T-helper 1 cell treated with Interleukin-12 subunit alpha and Interleukin-12 subunit beta and Interleukin-4 antibody, amounts not matched to agents 30 ng/mL and 1 ng/mL, for 36 hours (primary cell): ENCODE data around the gene CREG1. TPM values are rescaled to one million over a fixed set of nuclear protein-coding genes. Genes with fewer than 3 reads are reported as not detected.

Source experiments
- intact Hi-C: fragments of 100-400 bp; cut with micrococcal nuclease; formaldehyde crosslinking; loops from one replicate; pipeline ENCODE4 v1.15.1; 2024
- total RNA-seq: library from RNA; stranded (reverse); gene quantifications from 2 replicates; pipeline ENCODE4 v1.2.3, GENCODE V29; 2022

The CREG1 gene
- total RNA-seq, 1 donor from 2014 or later = 13.7 TPM

DNA sequence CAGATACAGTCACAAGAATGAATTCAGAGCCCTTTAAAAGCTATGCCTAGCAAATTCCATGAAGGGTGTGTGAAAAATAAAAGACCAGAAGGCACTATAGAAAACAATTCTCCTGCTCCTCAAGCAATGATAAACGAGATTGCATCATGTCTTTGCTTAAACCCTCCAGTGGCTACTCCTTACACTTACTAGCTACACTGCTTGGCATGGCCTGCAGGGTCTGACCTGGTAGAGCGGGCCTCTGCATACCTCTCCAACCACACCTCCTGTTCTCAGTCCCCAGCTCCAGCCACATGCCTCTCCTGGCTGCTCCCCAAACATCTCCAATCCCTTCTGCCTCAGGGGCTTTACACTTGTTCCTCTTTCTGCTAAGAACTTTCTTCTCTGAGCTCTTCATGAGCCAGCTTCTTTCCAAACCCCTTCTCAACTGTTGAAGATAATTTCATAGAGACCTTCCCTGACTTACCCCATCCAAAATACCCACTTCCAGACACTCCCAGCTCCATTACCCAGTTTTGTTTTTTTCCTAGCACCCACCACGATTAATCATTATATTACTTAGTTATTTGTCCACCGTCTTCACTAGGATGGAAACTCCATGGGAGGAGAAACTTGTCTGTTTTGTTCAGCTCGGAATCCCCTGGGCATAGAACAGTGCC, 11.2 kb upstream of the CREG1 start:
- intact Hi-C loops = no loop called here

DNA sequence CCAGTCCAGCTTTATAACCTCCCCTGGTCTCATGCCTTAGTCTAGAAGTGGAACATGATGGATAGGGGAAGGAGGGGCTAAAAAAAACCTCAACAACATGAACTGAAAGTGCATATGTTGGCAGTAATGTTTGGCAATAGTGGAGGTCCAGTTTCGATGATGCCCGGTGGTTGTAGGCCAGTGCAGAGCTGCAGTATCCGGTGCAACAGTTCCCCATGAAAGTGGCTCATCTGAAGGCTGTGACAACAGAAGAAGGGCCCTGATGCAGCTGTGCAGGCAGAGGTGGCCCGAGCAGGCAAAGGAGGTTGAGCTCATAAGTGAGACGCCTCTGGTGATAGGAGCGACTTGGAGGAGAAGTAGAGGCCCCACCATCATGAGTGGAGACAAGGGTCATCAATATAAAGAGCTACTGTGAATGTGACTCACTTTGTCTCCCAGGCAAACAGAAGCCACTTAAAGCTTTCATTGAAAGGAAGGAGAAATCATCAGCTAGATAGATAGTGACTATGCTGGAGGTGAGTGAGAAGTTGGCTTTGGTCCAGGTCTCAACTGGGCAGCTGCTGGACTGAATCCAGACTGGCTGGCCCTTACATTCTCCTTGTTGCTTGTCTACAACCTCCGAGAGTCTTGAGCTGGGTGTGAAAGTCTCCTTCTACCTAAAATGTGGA, 10.2 kb upstream of the CREG1 start:
- intact Hi-C loops = no loop called here

DNA sequence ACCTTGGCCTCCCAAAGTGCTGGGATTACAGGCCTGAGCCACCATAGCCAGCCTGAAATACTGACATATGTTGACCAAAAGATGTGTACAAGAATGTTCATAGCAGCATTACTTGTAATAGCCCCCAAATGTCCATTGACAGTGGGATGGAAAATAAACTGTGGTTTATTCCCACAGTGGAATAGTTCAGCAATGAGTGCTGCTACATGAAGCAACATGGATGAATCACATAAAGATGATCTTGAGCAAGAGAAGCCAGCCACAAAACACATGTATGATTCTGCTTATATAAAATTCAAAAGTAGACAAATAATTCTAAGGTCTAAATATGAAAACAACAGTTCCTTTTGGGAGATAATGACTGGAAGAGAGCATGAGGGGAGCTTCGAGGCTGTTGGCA, 9.1 kb upstream of the CREG1 start:
- intact Hi-C loops = no loop called here

DNA sequence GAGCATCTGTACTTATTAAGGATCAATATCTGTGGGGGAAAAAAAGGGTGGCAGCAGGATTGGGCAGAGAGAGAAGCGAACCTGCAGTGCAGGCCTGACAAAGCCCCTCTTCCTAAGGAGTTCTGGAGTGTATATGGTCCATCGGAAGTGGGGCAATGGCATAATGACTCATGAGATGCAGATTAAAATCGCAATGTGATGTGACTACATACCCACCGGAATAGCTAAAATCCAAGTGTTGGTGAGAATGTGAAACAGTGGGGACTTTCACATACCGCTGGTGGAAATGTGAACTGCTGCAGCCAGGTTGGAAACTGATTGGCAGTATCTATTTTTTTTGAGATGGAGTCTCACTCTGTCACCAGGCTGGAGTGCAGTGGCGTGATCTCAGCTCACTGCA, 8.2 kb upstream of the CREG1 start:
- intact Hi-C loops = no loop called here

DNA sequence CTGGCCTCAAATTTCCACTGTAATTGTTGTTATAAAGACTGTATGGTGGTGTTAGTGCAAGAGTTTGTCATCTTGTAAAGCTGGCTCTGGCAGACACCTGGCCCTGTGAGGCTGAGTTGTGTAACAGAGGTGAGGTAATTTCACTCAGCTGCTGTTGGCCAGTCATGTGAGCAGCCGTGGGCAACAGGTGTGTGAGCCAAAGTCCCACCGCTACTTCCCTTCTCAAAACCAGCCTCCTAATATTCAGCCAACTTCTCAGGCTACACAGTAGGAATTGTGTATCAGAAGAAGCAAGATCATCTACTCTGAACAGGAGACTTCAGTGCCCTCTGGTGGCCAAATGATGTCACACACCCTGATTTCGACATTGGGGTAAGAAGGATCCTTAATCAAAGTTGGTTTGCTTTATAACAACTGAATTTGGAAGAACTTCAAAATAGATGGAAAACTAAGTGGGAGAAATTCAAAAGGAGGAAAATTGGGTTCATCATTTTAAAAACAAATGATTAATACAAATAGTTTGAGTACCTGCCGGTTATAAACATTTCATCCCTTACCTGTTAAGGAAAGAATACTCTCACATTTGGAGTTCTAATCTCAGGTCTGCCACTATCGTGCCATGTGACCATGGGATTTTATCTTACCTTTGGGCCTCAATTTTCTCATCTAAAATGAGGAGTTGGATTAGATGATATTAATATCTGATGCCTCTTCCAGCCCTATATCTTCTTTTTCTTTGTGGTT, 2.6 kb upstream of the CREG1 start:
- intact Hi-C loops = loop anchor here (1.0 to 5.0 kb wide), 9 partner anchors 44 to 646 kb away; partner anchors contain the start of genes DCAF6, MPC2 and POU2F1

DNA sequence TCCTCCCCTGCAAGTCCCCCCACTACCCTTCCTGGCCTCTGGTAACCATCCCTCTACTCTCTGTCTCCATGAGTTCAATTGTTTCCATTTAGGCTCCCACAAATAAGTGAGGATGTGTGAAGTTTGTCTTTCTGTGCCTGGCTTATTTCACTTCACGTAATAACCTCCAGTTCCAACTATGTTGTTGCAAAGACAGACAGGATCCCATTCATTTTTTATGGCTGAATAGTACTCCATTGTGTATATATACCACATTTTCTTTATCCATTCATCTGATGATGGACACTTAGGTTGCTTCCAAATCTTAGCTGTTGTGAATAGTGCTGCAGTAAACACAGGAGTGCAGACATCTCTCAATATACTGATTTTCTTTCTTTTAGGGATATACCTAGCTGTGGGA, 1.5 kb upstream of the CREG1 start:
- intact Hi-C loops = loop anchor here (5.0 kb wide), 1 partner anchor 382 kb away; the partner anchor contains the start of genes DCAF6 and MPC2

DNA sequence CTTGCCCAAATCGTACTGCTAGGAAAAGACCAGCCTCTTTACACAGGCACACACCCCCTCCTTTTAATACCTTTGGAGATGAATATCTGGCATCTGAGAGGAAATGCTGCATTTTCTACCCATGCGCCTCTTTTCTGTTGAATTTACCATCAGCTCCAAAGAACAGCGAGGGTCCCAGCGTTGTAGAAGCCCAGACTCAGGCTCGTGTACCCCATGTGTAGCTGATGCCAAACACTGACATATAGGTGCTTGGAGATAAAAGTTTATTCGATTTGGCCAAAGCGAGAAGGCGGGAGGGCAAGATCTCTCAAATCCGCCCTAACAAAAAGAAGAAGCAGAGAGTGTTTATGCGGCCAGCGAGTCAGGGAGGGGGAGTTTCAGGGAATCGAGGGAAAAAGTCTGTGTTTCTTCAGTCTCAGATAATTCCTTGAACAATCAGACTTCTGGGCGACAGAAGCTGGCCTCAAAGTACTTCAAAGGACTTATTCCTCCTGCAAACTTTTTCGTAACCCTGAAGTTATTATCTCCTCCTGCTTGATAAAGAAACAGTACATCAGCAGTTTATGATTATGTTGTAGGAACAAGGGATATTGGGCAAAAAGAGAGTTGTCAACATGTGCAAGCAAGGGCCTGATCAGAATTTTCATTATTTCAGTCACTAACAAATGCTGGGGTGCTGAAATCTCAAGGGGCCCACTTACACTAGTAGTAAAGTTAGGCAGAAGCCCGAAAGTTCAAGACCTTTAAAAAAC, 642 bp upstream of the CREG1 start:
- intact Hi-C loops = loop anchor here (1.0 kb wide), 1 partner anchor 430 kb away; no protein-coding TSS in a partner anchor

DNA sequence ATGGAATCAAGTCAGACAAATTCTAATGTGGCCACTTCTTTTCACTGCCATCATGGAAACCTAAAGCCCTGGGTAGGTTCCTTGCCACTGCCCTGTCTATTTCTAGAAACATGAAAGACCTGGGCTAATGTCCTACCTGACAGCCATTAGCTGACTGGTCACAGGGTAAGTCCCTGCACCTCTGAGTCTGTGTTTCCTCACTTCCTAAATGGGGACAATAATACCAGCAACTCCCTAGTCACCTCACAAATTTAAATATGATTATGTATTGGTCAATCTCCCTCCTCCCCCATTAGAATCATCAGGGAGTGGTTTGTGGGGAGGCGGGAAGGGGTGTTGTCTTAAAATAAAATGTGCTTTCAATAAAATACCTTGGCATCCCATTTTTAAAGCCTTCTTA, 2.2 kb downstream of the CREG1 start:
- intact Hi-C loops = no loop called here

DNA sequence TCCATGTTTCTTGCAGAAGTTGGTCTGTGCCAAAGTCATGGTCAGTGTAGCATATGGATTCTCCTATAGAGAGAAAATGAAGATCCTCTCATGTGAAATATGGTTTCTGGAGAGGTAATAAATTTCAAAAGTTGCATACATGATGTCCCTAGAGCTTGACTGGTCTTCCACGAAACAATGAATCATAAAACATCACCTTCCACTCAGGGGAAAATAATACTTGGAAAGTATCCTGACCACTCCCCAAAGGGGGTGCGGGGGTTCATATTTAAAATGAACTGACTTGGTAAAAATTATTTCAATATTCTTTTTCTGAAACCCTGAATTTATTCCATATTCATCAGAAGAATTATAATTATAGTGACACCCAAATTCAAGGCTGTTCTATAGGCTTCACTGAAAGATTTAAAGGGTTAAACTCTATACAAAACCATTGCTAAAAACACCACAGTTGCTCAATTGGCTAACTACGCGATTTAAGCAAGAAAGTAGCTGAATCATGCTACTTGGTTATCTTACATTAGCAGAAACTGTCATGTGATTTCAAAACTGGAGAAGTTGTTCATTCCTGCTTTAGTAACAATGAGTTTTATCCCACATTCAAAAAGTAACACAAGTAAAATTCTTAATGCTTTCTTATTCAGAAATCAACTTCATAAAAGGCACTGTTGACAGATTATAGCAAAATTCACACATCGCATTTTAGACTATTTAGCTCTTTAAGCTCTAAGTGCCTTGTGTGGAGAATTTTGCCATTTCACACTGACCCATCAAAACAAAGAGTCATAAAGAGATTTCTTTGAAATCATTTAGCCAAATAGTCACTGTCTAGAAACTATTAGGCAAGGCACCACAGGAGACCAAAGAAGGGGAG, 5.3 kb downstream of the CREG1 start:
- intact Hi-C loops = no loop called here

DNA sequence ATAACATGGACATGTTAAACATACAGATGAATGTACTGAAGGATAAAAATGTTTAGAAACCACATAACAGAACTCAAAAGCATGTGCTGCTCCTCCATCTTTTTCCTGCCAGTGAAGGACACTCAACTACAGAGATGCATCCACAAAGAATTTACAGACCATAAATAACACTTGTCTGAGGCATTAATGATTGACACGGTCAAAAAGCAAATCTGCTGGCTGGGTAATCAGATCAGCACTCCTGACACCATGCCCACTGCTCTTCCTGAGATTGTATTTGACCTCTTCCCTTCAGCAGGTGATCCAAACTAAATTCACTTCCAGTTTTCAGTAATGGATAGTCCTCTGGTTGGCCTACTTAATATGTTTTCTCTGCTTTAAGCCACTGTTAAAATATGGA, 6.6 kb downstream of the CREG1 start:
- intact Hi-C loops = no loop called here

DNA sequence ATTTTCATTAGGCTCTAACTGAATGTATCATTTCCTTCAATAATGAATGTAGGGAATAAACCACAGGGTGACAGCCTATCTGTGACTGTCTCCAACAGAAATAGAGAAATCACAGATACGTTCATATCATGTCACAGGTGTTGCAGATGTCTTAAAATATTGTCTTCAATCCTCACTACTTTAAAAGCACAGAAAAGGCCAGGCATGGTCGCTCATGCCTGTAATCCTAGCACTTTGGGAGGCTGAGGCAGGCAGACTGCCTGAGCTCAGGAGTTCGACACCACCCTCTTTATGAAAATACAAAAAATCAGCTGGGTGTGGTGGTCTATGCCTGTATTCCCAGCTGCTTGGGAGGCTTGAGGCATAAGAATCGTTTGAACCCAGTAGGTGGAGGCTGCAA, 8.2 kb downstream of the CREG1 start:
- intact Hi-C loops = no loop called here

DNA sequence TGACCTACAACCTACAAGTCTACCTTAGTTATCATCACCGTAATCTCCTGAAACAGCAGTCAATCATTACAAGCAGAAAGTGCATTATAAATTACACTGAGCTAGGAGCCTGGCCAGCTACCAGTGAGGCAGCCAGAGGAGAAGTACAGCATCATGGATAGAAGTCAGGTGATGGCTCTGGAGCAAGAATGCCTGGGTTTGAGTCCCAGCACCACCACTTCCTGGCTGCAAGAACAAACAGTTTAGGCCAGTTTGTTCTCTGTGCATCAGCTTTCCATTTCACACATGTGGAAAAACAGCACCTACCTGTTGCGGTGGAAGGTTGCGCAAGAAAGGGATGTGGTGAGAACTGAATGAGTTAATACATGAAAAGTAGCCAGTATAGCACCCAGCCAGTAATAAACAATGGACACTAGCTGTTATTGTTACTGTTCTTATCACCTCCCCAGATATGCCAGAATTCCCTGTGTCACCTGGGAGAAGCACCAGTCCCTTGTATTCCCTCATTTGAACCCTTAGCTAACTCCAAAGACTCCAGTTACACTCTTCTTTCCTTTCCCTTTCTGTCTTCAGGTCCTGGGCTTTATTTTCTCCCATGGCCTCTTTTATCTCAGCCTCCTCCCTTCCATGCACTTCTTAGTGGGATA, 9.0 kb downstream of the CREG1 start:
- intact Hi-C loops = loop anchor here (5.0 kb wide), 1 partner anchor 487 kb away; no protein-coding TSS in a partner anchor

DNA sequence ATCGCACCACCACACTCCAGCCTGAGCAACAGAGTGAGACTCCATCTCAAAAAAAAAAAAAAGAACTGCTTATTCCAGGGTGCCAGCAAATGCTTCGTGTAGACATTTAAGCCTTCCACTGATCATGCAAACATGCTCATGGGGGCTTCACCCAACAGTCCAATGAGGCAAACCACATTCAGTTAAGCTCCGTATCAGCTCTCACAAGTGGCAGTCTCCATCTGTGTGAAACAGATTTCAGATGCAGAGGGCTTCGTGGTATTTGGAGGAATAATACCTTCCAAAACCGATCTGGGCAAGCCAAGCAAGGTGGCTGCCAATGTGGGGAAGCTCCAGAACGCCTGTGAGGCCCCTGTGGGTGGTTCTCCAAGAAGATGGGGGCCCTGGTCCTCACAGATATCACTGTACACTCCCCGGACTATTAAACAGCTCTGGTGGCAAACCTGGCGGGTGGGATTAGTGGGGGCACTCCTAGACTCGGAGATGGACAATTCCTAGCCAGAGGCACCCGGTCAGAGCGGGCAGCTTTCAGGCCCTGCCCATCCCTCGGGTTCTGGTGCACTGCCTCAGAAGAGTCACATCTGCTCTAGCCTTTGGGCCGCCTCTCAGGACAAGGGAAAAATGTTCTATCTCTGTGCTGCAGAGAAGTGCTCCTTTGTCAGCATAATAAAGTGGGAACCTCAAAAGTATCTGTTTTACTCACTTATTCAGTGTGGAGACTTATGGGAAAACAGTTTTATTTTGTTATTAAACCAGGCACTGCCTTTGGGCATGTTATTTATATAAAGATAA, 10.2 kb downstream of the CREG1 start:
- intact Hi-C loops = loop anchor here (5.0 kb wide), 1 partner anchor 486 kb away; no protein-coding TSS in a partner anchor

DNA sequence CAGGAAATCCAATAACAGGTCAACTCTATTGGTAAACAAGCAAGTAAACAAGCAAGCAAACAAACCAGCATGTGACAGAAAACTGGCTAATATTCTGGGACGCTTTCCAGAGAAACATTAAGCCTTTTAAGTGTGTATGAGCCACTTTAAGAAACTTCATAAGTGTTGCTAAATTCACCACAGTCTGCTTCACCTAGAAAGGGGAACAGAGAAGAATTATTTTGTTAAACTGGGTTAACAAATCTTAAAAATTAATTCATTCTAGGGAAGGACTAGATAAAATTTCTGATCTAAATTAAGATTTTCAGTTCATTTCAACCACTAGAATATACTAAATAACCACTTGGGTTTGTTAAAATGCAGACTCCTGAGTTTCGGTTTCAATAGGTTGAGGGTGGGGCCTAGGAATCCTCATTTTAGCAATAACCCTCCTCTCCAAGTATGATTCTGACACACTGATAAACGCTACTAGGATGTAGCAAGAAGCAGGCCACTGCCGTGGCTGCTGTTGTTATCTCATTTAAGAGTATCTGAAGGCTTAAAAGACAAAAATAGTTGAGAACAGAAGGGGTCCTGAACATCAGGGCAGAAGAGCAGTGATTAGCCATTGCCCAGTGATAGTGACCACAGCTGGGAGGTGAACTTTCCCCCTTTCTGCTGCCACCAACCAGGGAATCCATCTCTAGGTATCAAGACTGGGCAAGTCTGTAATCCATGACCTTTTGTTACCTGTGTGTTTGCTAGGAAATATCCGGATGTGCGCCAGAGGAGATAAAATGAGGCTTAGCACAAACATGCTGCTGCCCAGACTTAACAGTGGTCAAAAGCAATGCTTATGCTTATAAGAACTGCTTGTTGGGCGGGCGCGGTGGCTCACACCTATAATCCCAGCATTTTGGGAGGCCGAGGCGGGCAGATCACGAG, 11.2 kb downstream of the CREG1 start:
- intact Hi-C loops = loop anchor here (5.0 kb wide), 1 partner anchor 485 kb away; no protein-coding TSS in a partner anchor

DNA sequence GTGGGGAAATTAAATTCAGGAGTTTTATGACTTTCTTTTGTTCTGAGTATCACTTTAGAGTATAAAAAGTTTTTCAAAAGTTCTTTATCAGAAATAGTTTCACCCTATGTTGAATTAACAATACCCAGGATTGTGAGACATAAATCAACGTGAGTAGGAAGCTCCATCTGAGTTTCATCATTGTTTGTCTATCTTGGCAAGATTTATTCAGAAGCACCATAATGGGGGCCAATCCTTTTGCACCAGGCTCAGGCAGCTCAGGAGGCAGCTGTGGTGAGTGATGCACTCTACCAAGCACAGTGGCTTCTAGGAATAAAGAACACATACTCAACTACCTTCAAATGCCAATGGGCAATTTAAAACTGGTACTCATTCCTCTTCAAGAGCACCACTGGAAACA, 12.0 kb downstream of the CREG1 start:
- intact Hi-C loops = loop anchor here (5.0 kb wide), 1 partner anchor 484 kb away; no protein-coding TSS in a partner anchor

DNA sequence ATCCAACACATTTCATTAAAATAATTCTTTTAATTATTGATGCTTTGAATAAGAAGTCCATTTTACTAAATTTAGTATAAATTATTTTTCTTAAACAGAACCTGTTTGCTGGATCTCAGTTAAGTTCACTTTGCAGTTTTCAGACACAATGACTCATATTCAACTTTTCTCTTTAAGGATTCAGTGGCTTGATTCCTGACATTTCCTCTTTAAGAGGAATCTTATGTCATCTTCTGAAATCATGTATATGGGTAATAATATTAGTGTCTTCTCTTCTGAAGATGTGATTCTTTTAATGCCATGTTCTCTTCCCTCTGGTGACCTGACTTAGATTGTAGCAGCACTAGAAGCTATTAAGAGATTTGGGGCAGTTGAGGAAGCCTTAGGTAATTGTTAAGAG, 12.6 kb downstream of the CREG1 start:
- intact Hi-C loops = loop anchor here (5.0 kb wide), 1 partner anchor 484 kb away; no protein-coding TSS in a partner anchor

DNA sequence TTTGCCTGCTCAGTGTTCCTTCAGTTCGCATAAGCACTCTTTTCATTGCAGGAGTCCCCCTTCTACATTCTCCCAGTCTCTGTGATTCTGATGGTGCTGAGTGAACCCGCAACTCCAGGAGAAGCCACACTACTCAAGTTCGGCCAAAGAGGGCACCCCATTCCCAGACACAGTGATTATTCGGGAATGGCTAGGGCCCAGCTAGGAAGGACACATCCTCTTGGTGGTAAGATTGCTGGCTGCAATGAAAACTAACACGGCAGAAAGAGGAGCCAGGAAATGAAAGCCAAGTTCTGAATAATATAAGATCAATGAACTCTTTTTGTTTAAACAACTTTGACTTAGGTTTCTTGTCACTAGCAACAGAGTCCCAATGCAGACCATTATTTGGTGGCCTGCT, 14.9 kb downstream of the CREG1 start:
- intact Hi-C loops = no loop called here

DNA sequence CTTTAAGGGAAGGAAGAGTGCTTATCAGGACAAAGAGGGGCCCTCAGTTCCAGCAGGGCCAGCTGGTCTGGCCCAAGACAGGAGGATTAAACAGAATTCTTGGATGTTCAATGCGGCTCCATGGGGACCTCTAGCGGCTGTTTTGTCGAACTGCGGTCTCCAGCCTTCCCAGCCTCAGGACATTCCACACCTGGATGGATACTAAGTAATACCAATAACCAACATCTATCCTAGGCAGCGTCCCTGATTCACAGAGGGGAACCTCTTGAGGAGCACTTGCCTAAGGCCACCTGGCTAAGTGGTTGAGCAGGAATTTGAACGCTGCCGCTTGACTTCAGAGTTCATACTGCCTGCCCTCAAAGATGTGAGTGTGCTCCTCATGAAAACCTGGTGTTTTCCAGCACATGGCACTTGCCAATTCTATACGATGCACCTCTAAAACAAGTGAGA, 19.7 kb downstream of the CREG1 start:
- intact Hi-C loops = loop anchor here (1.0 to 5.0 kb wide), 7 partner anchors 16 to 622 kb away; partner anchors contain the start of gene CD247
